ENCODE results near the gene MARCHF3.
"Not testable (repeated sequence)": the region's sequence is repeated elsewhere in the genome, so short reads cannot be mapped to it uniquely, and the experiment has no call there.

The MARCHF3 gene

GRCh38 chr5:127046343-127047072 is 16.1 kb upstream of the MARCHF3 start:
- DNase-seq: no peak

GRCh38 chr5:127042593-127042992 is 12.2 kb upstream of the MARCHF3 start:
- no peak for DNase-seq

GRCh38 chr5:127041571-127041970 is 11.2 kb upstream of the MARCHF3 start:
- no peak for DNase-seq

GRCh38 chr5:127040796-127041520 is 10.6 kb upstream of the MARCHF3 start:
- no peak for DNase-seq

- DNase-seq: no peak
Measured at GRCh38 chr5:127038550-127038949, 8.2 kb upstream of the MARCHF3 start.

GRCh38 chr5:127031863-127032232 is 1.5 kb upstream of the MARCHF3 start:
- no peak for DNase-seq

GRCh38 chr5:127031147-127031862 is 947 bp upstream of the MARCHF3 start:
- peak; percentile 72 for DNase-seq

- peak; percentile 78 for DNase-seq
Measured at GRCh38 chr5:127029581-127030258, 638 bp downstream of the MARCHF3 start.

GRCh38 chr5:127028822-127029457 is 1.4 kb downstream of the MARCHF3 start:
- DNase-seq: no peak

GRCh38 chr5:127027539-127027938 is 2.8 kb downstream of the MARCHF3 start:
- DNase-seq: no peak

GRCh38 chr5:127026166-127026565 is 4.2 kb downstream of the MARCHF3 start:
- no peak for DNase-seq

- no peak for DNase-seq
Measured at GRCh38 chr5:127025467-127025866, 4.9 kb downstream of the MARCHF3 start.

GRCh38 chr5:127024821-127025220 is 5.5 kb downstream of the MARCHF3 start:
- no peak for DNase-seq

- DNase-seq: not testable (repeated sequence)
Measured at GRCh38 chr5:127023552-127024191, 6.7 kb downstream of the MARCHF3 start.

GRCh38 chr5:127022846-127023245 is 7.5 kb downstream of the MARCHF3 start:
- DNase-seq: no peak

- DNase-seq: no peak
Measured at GRCh38 chr5:127019928-127020327, 10.4 kb downstream of the MARCHF3 start.

GRCh38 chr5:127016722-127017121 is 13.6 kb downstream of the MARCHF3 start:
- not testable (repeated sequence) for DNase-seq

- no peak for DNase-seq
Measured at GRCh38 chr5:127015716-127016115, 14.6 kb downstream of the MARCHF3 start.

- no peak for DNase-seq
Measured at GRCh38 chr5:127014573-127014972, 15.8 kb downstream of the MARCHF3 start.

- DNase-seq: no peak
Measured at GRCh38 chr5:127013407-127013806, 17.0 kb downstream of the MARCHF3 start.

- DNase-seq: no peak
Measured at GRCh38 chr5:127012916-127013315, 17.4 kb downstream of the MARCHF3 start.

GRCh38 chr5:127011961-127012644 is 18.3 kb downstream of the MARCHF3 start:
- DNase-seq: no peak

All from activated effector memory CD4-positive, alpha-beta T cell treated with anti-CD3 and anti-CD28 coated beads, Interleukin-2, amount 50 U/mL, for 16 hours (primary cell).